ENCODE data around the gene RPRD2. TPM values are rescaled to one million over a fixed set of nuclear protein-coding genes. Genes with fewer than 3 reads are reported as not detected.

The RPRD2 gene
- total RNA-seq, 1 donor from 2014 or later, result 12.5 TPM

GRCh38 chr1:150346316-150346715 lies 17.6 kb upstream of the RPRD2 start:
- TF ChIP-seq, protein P1, sequence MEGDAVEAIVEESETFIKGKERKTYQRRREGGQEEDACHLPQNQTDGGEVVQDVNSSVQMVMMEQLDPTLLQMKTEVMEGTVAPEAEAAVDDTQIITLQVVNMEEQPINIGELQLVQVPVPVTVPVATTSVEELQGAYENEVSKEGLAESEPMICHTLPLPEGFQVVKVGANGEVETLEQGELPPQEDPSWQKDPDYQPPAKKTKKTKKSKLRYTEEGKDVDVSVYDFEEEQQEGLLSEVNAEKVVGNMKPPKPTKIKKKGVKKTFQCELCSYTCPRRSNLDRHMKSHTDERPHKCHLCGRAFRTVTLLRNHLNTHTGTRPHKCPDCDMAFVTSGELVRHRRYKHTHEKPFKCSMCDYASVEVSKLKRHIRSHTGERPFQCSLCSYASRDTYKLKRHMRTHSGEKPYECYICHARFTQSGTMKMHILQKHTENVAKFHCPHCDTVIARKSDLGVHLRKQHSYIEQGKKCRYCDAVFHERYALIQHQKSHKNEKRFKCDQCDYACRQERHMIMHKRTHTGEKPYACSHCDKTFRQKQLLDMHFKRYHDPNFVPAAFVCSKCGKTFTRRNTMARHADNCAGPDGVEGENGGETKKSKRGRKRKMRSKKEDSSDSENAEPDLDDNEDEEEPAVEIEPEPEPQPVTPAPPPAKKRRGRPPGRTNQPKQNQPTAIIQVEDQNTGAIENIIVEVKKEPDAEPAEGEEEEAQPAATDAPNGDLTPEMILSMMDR (IDR thresholded peaks at IDR 0.05; ENCODE audit: insufficient read depth, low read length, poor library complexity, severe bottlenecking), result no peak
- DNase-seq (ENCODE audit: low read depth), result no peak
- H3K4me3 ChIP-seq (ENCODE audit: low read depth, low read length), result no peak overlapping the region
- no peaks in the 10 kb centered on the region for H3K27me3 ChIP-seq (ENCODE audit: control insufficient read depth, insufficient read depth, low read length)
- H3K36me3 ChIP-seq (ENCODE audit: control insufficient read depth, insufficient read depth, low read length), result no peaks in the 10 kb centered on the region

DNA sequence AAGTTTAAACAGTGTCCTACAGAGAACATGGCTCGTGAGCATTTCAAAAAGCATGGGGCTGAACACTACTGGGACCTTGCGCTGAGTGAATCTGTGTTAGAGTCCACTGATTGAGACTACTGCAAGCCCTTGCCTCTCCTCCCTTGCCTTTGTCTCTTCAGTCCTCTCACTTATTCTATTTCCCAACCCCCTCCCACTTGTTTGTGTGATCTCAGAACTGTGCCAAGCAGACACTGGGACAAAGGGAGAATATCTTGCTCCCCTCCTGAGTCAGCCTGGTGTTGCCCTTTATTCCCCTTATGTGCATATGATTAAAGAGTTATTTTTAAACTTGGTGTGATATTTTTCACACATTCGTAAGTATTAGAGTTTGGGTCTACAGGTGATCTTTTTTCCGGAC lies 11.1 kb upstream of the RPRD2 start:
- H3K27me3 ChIP-seq (ENCODE audit: control insufficient read depth, insufficient read depth, low read length), result no peaks in the 10 kb centered on the region
- no peak for DNase-seq (ENCODE audit: low read depth)
- H3K4me3 ChIP-seq (ENCODE audit: low read depth, low read length), result no peak overlapping the region
- H3K36me3 ChIP-seq (ENCODE audit: control insufficient read depth, insufficient read depth, low read length), result peaks cover 1% of the 10 kb centered on the region
- TF ChIP-seq, protein P1 (IDR thresholded peaks at IDR 0.05; ENCODE audit: insufficient read depth, low read length, poor library complexity, severe bottlenecking), result no peak

GRCh38 chr1:150362721-150363425 lies 1.1 kb upstream of the RPRD2 start:
- TF ChIP-seq, protein P1 (IDR thresholded peaks at IDR 0.05; ENCODE audit: insufficient read depth, low read length, poor library complexity, severe bottlenecking), result no peak
- Histone ChIP-seq H3K36me3 (ENCODE audit: control insufficient read depth, insufficient read depth, low read length) (no peaks in the 10 kb centered on the region), H3K4me3 (ENCODE audit: low read depth, low read length) (peak overlapping the region; percentile 57), H3K27me3 (ENCODE audit: control insufficient read depth, insufficient read depth, low read length) (no peaks in the 10 kb centered on the region)
- no peak for DNase-seq (ENCODE audit: low read depth)

DNA sequence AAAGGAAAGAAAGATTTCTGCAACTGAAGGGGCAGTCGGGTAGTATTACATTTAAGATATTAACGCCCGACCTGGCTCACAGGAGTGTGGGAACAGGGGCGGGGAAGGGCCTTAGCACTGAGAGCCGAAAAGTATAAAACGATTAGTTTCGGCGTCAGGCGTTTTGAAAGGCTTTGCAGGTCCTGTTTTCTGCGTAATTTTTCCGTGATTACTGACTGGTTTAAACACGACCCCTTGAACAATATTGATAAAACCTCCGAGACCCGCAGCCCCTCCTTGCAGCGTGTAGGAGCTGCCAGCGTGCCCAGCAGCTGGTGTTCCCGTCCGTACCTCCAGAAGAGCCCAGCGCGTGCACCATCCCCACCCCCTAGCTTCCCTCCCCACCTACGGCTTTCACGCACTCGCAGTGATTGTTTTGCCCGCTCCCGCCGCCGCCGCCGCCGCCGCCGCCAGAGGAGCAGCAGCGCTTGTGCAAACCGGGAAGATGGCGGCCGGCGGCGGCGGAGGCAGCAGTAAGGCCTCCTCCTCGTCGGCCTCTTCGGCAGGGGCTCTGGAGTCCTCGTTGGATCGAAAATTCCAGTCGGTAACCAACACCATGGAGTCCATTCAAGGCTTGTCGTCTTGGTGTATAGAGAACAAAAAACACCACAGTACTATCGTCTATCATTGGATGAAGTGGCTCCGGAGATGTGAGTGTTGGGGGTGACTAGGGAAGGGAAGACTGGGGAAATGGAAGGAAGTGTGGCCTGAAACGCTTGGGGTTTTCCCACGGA lies 470 bp downstream of the RPRD2 start:
- no peak for DNase-seq (ENCODE audit: low read depth)
- TF ChIP-seq, protein P1 (IDR thresholded peaks at IDR 0.05; ENCODE audit: insufficient read depth, low read length, poor library complexity, severe bottlenecking), result no peak
- H3K27me3 ChIP-seq (ENCODE audit: control insufficient read depth, insufficient read depth, low read length), result no peaks in the 10 kb centered on the region
- H3K36me3 ChIP-seq (ENCODE audit: control insufficient read depth, insufficient read depth, low read length), result no peaks in the 10 kb centered on the region
- H3K4me3 ChIP-seq (ENCODE audit: low read depth, low read length), result peak overlapping the region; percentile 84

GRCh38 chr1:150365941-150366340 lies 2.0 kb downstream of the RPRD2 start:
- DNase-seq (ENCODE audit: low read depth), result no peak
- Histone ChIP-seq H3K27me3 (ENCODE audit: control insufficient read depth, insufficient read depth, low read length) (no peaks in the 10 kb centered on the region), H3K36me3 (ENCODE audit: control insufficient read depth, insufficient read depth, low read length) (no peaks in the 10 kb centered on the region), H3K4me3 (ENCODE audit: low read depth, low read length) (peak overlapping the region; percentile 84)
- TF ChIP-seq, protein P1 (IDR thresholded peaks at IDR 0.05; ENCODE audit: insufficient read depth, low read length, poor library complexity, severe bottlenecking), result no peak
